GM12874 (cell line): Measurements from ENCODE around the gene RAB11A.
A peak's percentile ranks its signal among the peaks of the same experiment; 100 is the strongest.

ENCODE experiments used
- CTCF ChIP-seq: IDR thresholded peaks from 2 replicates; pipeline ENCODE4 v1.5.1; 2011; ENCODE audit warnings: low read depth, mild to moderate bottlenecking, control low read depth, low read length, moderate library complexity; ENCODE audit not compliant: insufficient read depth

Gene RAB11A

GRCh38 chr15:65856821-65857455, 12.4 kb upstream of the RAB11A start:
- peak; percentile 79 for TF ChIP-seq CTCF

- TF ChIP-seq CTCF = no peak
Observed at GRCh38 chr15:65857718-65858402, 11.4 kb upstream of the RAB11A start.

- TF ChIP-seq CTCF = peak; percentile 66; the same call in 1 of the 2 replicates
Observed at GRCh38 chr15:65862682-65863081, 6.6 kb upstream of the RAB11A start.

GRCh38 chr15:65863106-65863505, 6.2 kb upstream of the RAB11A start:
- no peak for TF ChIP-seq CTCF

- no peak for TF ChIP-seq CTCF
Observed at GRCh38 chr15:65867244-65867643, 2.0 kb upstream of the RAB11A start.

GRCh38 chr15:65868546-65869125, 655 bp upstream of the RAB11A start:
- TF ChIP-seq CTCF = no peak

- TF ChIP-seq CTCF = peak; percentile 17; the same call in 1 of the 2 replicates
Observed at GRCh38 chr15:65869954-65870871, 922 bp downstream of the RAB11A start.
